Measurements from ENCODE around the gene PUS3.

The PUS3 gene

DNA sequence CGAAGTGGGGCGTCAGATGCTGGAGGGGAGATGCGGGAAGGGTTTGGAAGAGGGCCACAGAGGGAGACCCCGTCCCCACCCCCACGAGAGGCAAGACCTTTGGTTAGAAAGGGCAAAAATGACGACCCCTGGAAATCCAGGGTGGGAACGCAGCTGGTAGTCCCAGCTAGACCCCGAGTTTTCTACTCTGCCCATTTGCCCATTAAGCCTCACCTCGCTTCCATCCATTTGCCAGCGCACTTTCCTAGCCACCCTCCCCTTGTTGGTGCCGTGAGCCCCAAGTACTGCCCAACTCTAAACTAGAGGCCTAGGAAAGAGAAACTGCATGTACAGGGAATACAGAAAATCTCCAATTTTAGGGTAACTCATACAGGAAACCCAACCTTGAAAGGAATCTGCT lies 1.7 kb upstream of the PUS3 start:
- Mint-ChIP-seq H3K27ac (no peak overlapping the region), H3K27me3 (peaks cover 33% of the 10 kb centered on the region), H3K4me3 (peak overlapping the region; percentile 11), H3K9me3 (no peaks in the 10 kb centered on the region), H3K36me3 (peaks cover 8% of the 10 kb centered on the region), H3K4me1 (peaks cover 17% of the 10 kb centered on the region)
- ATAC-seq = no peak

DNA sequence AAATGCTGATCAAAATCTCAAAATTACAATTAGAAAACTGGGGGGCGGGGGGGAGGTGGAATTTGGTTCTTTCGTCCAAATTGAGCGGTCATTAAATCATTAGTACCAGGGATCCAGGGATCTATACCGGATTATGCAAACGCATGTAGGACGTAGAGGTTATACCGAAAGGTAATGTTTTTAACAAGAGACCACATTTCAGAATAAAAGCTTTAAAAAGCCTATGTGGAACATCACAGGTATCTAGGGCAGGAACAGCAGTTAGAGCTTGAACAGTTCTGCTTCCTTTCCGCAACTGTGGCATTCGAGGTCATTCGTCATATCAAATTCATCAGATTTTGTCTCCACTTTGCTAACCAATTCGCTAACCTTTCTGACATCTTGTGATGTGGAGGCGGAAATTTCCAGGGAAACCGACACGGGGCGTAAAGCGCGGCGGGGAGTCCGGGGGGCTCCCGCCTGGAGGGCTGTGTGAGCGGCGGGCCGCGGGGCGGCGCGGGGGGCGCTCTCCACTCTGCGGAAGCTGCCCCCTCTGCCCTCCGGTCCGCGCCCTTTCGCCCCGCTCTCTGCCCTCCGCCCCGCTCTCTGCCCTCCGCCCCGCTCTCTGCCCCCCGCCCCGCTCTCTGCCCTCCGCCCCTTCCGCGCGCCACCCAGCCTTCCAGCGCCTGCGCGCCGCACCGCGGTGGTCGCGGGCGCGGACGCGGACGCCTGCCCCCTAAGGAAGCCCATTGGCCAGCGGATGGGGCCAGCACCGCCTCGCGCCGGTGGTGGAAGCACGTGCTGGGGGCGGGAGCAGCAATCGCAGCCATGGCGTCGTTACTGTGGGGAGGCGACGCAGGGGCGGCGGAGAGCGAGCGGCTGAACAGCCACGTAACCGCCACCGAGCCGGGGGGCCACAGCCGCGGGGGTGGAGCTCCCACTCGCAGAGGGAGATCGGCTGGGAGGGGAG lies 979 bp upstream of the PUS3 start, which contains the start of gene DDX25:
Gene DDX25 (plus strand): TSS at position 798 of the 949 bp plus-strand sequence. CDS start 10 bp downstream, at position 808.
- Mint-ChIP-seq H3K9me3 (no peaks in the 10 kb centered on the region), H3K4me3 (peak within 1 kb of the TSS; percentile 97), H3K27me3 (peaks cover 30% of the 10 kb centered on the region), H3K36me3 (peaks cover 15% of the 10 kb centered on the region), H3K4me1 (peaks cover 17% of the 10 kb centered on the region), H3K27ac (peak within 1 kb of the TSS; percentile 89)
- ATAC-seq = no peak

DNA sequence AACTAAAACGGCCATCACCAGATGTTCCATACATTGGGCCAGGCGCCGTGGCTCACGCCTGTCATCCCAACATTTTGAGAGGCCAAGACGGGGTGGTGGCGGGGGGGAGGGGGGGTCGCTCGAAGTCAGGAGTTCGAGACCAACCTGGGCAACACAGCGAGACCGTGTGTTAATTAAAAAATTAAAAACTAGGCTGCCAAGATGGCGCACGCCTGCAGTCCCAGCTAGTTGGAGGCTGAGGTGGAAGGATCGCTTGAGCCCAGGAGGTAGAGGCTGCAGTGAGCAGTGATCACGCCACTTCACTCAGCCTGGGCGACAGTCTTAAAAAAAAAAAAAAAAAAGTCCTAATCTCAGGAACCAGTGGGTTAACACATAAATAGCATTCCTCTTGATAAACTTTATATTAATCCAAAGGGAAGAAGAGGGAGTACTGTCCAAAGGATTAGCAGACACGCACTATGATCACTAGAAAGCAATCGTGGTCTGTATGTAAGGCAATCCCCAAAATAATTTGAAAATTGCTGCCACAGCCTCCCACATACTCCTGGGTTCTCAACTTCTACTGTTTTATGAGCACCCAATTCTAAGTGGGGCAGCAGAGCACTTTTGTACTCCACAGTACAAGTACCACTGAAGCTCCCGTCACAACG lies 604 bp downstream of the PUS3 start:
- H3K9me3 Mint-ChIP-seq = no peaks in the 10 kb centered on the region
- peaks cover 17% of the 10 kb centered on the region for H3K4me1 Mint-ChIP-seq
- H3K27me3 Mint-ChIP-seq = peaks cover 30% of the 10 kb centered on the region
- ATAC-seq = peak; percentile 28
- H3K27ac Mint-ChIP-seq = peak overlapping the region; percentile 89
- peak overlapping the region; percentile 97 for H3K4me3 Mint-ChIP-seq
- peaks cover 15% of the 10 kb centered on the region for H3K36me3 Mint-ChIP-seq

- H3K27ac Mint-ChIP-seq = no peak overlapping the region
- H3K9me3 Mint-ChIP-seq = no peaks in the 10 kb centered on the region
- H3K4me3 Mint-ChIP-seq = peak overlapping the region; percentile 41
- H3K4me1 Mint-ChIP-seq = peaks cover 17% of the 10 kb centered on the region
- no peak for ATAC-seq
- peaks cover 15% of the 10 kb centered on the region for H3K36me3 Mint-ChIP-seq
- peaks cover 30% of the 10 kb centered on the region for H3K27me3 Mint-ChIP-seq
Observed at GRCh38 chr11:125901872-125902271, 1.1 kb downstream of the PUS3 start.

GRCh38 chr11:125892994-125893393 lies 10.0 kb downstream of the PUS3 start:
- H3K4me1 Mint-ChIP-seq = peaks cover 22% of the 10 kb centered on the region
- no peaks in the 10 kb centered on the region for H3K27me3 Mint-ChIP-seq
- H3K27ac Mint-ChIP-seq = peak overlapping the region; percentile 10
- H3K9me3 Mint-ChIP-seq = no peaks in the 10 kb centered on the region
- H3K4me3 Mint-ChIP-seq = no peak overlapping the region
- peaks cover 41% of the 10 kb centered on the region for H3K36me3 Mint-ChIP-seq
- no peak for ATAC-seq

DNA sequence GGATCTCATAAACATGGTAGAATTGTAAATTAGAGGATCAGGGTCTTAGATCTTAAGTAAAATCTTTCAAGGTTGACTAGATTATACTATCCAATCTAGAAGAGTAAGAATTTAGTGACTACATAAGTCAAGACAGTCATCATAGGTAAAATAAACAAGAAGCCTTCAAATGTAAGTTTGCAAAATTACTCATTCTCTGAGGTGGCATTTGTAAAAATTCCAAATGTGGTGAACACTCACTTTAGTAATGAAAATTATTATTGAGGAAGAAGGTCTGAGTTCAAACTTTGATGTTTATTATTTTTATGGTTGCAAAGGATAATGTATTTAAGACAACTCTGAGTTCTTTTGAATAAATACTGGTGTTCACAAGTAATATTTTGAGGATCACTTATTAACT lies 10.9 kb downstream of the PUS3 start:
- ATAC-seq = no peak
- Mint-ChIP-seq H3K4me3 (no peak overlapping the region), H3K4me1 (peaks cover 27% of the 10 kb centered on the region), H3K27me3 (no peaks in the 10 kb centered on the region), H3K9me3 (no peaks in the 10 kb centered on the region), H3K36me3 (peaks cover 41% of the 10 kb centered on the region), H3K27ac (peak overlapping the region; percentile 10)

- no peak overlapping the region for H3K4me3 Mint-ChIP-seq
- peaks cover 36% of the 10 kb centered on the region for H3K36me3 Mint-ChIP-seq
- H3K4me1 Mint-ChIP-seq = peaks cover 32% of the 10 kb centered on the region
- H3K27me3 Mint-ChIP-seq = no peaks in the 10 kb centered on the region
- no peak for ATAC-seq
- no peaks in the 10 kb centered on the region for H3K9me3 Mint-ChIP-seq
- H3K27ac Mint-ChIP-seq = no peak overlapping the region
Observed at GRCh38 chr11:125890447-125891100, 12.4 kb downstream of the PUS3 start.

DNA sequence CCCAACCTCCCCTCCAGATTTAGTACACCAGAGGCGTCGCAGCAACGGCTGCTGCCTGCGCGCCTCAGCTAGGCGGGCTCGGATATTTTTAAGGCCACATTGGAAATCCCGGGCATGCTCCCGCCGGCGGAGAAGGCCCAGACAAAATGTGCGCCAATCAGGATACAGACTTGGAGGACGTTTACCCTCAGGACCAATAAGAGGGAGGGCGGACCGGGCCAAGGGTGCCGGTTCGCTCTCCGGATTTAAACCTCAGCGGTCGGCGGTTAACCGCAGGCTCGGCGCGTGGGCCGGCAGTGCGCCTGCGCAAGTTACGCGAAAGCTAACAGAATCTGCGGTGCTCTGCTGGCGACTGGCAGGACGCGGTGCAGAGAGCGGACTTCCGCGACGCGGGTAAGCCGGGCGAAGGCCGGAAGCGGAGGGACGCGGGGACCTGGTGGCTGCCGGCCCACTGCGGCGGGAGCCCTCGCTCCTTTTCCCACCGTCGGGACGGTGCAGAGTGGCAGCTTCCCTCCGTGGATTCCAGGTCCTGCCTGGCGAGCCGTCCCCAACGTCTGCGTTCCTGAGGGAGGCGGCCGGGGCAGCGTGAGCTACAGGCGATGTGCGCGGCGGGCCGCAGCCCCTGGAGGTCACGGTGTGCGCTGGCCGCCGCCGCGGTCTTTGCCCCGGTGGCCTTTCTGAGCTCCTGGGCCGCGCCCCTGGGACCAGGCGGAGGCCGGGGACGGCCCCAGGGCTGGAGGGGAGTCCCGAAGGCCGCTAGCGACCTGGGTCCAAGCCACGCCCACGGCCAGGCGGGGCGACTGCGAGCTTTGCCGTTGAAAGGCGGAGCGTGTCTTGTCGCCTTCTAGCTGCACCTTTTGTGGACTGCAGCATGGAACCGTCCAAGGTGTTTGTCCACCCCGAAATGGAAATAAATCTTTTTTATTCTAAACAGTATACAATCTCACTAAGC lies 15.4 kb downstream of the PUS3 start, which contains the start of gene HYLS1:
Gene HYLS1 (plus strand): TSS at position 296 of the 952 bp plus-strand sequence. CDS start 11,701 bp downstream, outside the sequence.
- H3K4me1 Mint-ChIP-seq = peaks cover 29% of the 10 kb centered on the region
- peak within 1 kb of the TSS; percentile 98 for H3K27ac Mint-ChIP-seq

GRCh38 chr11:125886997-125887372 lies 16.0 kb downstream of the PUS3 start:
- Mint-ChIP-seq H3K4me3 (peak overlapping the region; percentile 92), H3K9me3 (no peaks in the 10 kb centered on the region), H3K4me1 (peaks cover 24% of the 10 kb centered on the region), H3K36me3 (peaks cover 7% of the 10 kb centered on the region), H3K27me3 (no peaks in the 10 kb centered on the region), H3K27ac (peak overlapping the region; percentile 98)
- peak; percentile 66 for ATAC-seq

More for the DNA sequence above, 15.4 kb downstream of the PUS3 start, which contains the start of gene HYLS1:
- peak; percentile 96 for ATAC-seq
- H3K27me3 Mint-ChIP-seq = no peaks in the 10 kb centered on the region
- H3K4me3 Mint-ChIP-seq = peak within 1 kb of the TSS; percentile 92
- H3K9me3 Mint-ChIP-seq = no peaks in the 10 kb centered on the region
- H3K36me3 Mint-ChIP-seq = peaks cover 12% of the 10 kb centered on the region

- Mint-ChIP-seq H3K27me3 (no peaks in the 10 kb centered on the region), H3K27ac (no peak overlapping the region), H3K4me3 (no peak overlapping the region), H3K4me1 (peaks cover 14% of the 10 kb centered on the region), H3K36me3 (no peaks in the 10 kb centered on the region), H3K9me3 (no peaks in the 10 kb centered on the region)
- no peak for ATAC-seq
Observed at GRCh38 chr11:125883375-125883774, 19.6 kb downstream of the PUS3 start.

DNA sequence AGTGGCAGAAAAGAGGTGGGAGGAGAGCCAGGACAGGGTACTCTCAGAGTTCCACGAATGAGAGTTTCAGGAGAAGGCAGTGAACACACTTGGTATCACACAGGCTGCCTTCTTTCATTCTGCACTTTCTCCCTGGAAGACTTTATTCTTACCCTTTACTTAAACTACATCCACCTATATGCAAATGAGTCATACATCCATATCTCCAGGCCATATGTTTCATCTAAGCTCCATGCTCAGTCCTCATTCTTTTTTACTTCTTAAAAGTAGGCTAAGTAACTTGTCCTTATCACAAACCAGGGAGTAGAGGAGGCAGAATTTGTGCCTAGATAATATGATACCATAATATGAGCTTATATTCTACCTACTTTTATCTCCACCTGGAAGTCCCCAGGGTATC lies 21.7 kb downstream of the PUS3 start:
- Mint-ChIP-seq H3K9me3 (no peaks in the 10 kb centered on the region), H3K36me3 (no peaks in the 10 kb centered on the region), H3K4me1 (peaks cover 1% of the 10 kb centered on the region), H3K4me3 (no peak overlapping the region), H3K27ac (no peak overlapping the region), H3K27me3 (no peaks in the 10 kb centered on the region)
- no peak for ATAC-seq

DNA sequence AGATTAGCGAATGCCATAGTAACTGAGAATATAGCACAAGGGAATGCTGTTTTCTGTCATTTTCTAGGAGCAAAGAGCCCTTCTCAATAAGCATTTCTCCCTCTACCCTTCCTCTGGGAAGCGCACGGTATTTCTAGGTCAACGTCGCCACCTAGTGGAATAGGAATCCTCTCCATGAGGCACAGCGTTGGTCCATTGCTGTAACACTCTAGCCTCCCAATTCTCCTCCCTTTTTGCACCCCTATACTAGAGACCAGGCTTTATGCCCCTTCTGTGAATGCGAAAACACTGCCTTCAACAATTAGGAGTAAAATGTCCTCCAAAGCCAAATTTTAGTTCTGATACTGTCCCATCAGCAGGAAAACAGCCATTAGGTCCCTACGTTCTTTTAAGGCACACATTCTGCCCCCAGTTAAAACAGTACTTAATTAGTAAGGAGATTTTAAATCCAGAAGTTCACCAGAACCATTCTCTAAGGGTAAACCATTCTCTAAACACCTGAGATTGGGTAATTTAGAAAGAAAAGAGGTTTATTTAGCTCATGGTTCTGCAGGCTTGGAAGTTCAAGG lies 28.4 kb downstream of the PUS3 start:
- H3K4me3 Mint-ChIP-seq = no peak overlapping the region
- peaks cover 18% of the 10 kb centered on the region for H3K36me3 Mint-ChIP-seq
- no peaks in the 10 kb centered on the region for H3K27me3 Mint-ChIP-seq
- peaks cover 10% of the 10 kb centered on the region for H3K4me1 Mint-ChIP-seq
- ATAC-seq = peak; percentile 74
- H3K9me3 Mint-ChIP-seq = peaks cover 14% of the 10 kb centered on the region
- no peak overlapping the region for H3K27ac Mint-ChIP-seq

DNA sequence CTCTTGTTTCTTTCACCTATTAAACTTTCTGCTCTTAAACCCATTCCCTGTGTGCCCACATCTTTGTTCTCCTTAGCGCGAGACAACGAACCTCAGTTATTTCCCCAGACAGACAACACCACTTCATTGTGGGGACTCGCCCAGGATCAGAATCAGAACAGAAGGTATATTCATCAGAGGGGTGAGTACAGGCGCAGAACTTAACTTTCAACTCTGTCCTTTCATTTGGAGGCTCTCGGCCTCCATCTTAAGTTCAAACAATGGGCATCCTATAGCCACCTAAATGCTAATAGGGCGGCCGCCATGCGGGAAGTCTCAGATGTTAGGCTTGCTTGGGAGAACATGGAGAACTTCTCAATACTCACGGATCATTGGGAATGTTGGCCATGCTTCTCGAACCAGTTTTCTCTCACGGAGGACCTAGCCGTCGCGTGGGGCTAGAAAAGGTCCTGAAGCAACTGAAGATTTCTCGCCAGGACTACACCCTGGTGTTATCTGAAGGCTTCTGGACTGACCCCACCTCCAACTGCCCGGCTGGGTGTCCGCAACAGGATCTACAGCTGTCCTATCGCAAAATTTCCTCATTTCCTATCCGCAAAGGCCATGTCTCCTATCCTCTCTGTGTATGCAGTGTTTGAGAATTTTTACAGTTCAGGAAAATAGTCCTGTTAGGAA lies 29.0 kb downstream of the PUS3 start:
- no peak overlapping the region for H3K27ac Mint-ChIP-seq
- peaks cover 14% of the 10 kb centered on the region for H3K9me3 Mint-ChIP-seq
- H3K27me3 Mint-ChIP-seq = no peaks in the 10 kb centered on the region
- no peak for ATAC-seq
- H3K4me1 Mint-ChIP-seq = peaks cover 10% of the 10 kb centered on the region
- H3K36me3 Mint-ChIP-seq = peaks cover 18% of the 10 kb centered on the region
- H3K4me3 Mint-ChIP-seq = no peak overlapping the region
